ENCODE data around the gene SEMA4D. TPM values are rescaled to one million over a fixed set of nuclear protein-coding genes. Genes with fewer than 3 reads are reported as not detected.
A peak's percentile ranks its signal among the peaks of the same experiment; 100 is the strongest.

SEMA4D gene
- total and polyA plus RNA-seq, 9 of the 15 experiments (the other 6 are each of a cell fraction or from before 2014, with no cell fraction given), result 0.38 to 5.1 (median 1.8) TPM

GRCh38 chr9:89319015-89319905 lies 178.7 kb downstream of the SEMA4D start (continued):
- TF ChIP-seq SMAD4 (CRISPR knock-in tag; conservative IDR thresholded peaks at IDR 0.05) (no peak), HDAC8 (tag; IDR thresholded peaks at IDR 0.05) (no peak), ZNF197 (CRISPR knock-in tag; IDR thresholded peaks at IDR 0.05; ENCODE audit: low read depth) (no peak), ZZZ3 (IDR thresholded peaks at IDR 0.05) (no peak), ZKSCAN8 (CRISPR knock-in tag; IDR thresholded peaks at IDR 0.05) (no peak), CEBPB (tag; IDR thresholded peaks at IDR 0.05) (peak; percentile 89), KAT2B (IDR thresholded peaks at IDR 0.05; ENCODE audit: low read depth, low read length) (no peak), ZNF3 (CRISPR knock-in tag; IDR thresholded peaks at IDR 0.05) (no peak), POLR2AphosphoS2 (IDR thresholded peaks at IDR 0.05; ENCODE audit: low read length) (no peak), NR4A1 (CRISPR knock-in tag; IDR thresholded peaks at IDR 0.05) (no peak), NR4A1 (tag; IDR thresholded peaks at IDR 0.05) (no peak), POLR2A (conservative IDR thresholded peaks at IDR 0.05) (no peak), TCFL5 (CRISPR knock-in tag; conservative IDR thresholded peaks at IDR 0.05) (no peak), HLTF (IDR thresholded peaks at IDR 0.05) (no peak)

Data from K562 (cell line).